Transverse colon (tissue), 4 donors: Measurements from ENCODE around the gene GALNT9. TPM values are rescaled to one million over a fixed set of nuclear protein-coding genes. Genes with fewer than 3 reads are reported as not detected.

Experiments used
- DNase-seq: peaks from one replicate; pipeline ENCODE4 v3.0.0-alpha.2; 2019
- H3K27ac ChIP-seq, 4 donors: fragments of 200-600 bp; sonication (generic); 2 replicates each; pipeline ENCODE4 v1.5.1; 2016 to 2018; ENCODE audit warnings: inconsistent platforms in 4 of 4
- H3K27me3 ChIP-seq: fragments of 200-600 bp; sonication (generic); 2 replicates; pipeline ENCODE4 v1.5.1; 2017; ENCODE audit warnings: inconsistent platforms
- H3K36me3 ChIP-seq, 4 donors: fragments of 200-600 bp; sonication (generic); 2 replicates each; pipeline ENCODE4 v1.5.1; 2017 to 2019; ENCODE audit warnings: inconsistent platforms in 4 of 4
- H3K4me1 ChIP-seq, 4 donors: fragments of 200-600 bp; sonication (generic); 2 replicates each; pipeline ENCODE4 v1.5.1; 2017 to 2020; ENCODE audit warnings: inconsistent platforms in 4 of 4
- H3K4me3 ChIP-seq, 4 donors: fragments of 200-600 bp; sonication (generic); 1 replicate in 1 of 4; 2 replicates in 3 of 4; pipeline versions ENCODE4 v1.5.1 to v1.6.1; 2017 to 2019; ENCODE audit warnings: inconsistent platforms in 4 of 4
- H3K9me3 ChIP-seq, 2 donors: fragments of 200-600 bp; sonication (generic); 2 replicates each; pipeline ENCODE4 v1.5.1; 2017 to 2019; ENCODE audit warnings: inconsistent platforms in 2 of 2
- EP300 ChIP-seq: sonication (generic); formaldehyde crosslinking; IDR thresholded peaks from one replicate; pipeline ENCODE4 v1.6.1; 2017; ENCODE audit warnings: antibody characterized with exemption, low read depth
- POLR2A ChIP-seq: fragments of 450-650 bp; IDR thresholded peaks from one replicate; pipeline ENCODE4 v1.6.1; 2016; ENCODE audit warnings: antibody characterized with exemption, mild to moderate bottlenecking, moderate library complexity
- POLR2AphosphoS5 ChIP-seq, 3 donors: sonication (generic); formaldehyde crosslinking; IDR thresholded peaks; one replicate each; pipeline ENCODE4 v1.6.1; 2016; ENCODE audit warnings: antibody characterized with exemption in 3 of 3
- WGBS, 2 donors: methylation state at CpG; one replicate each; pipeline ENCODE4 v1.1.5; 2018; ENCODE audit warnings: low coverage in 1 of 2; 5-methylcytosine and 5-hydroxymethylcytosine counted together
- in situ Hi-C, 4 donors: fragments of 200-750 bp; cut with MboI; loops; one replicate each; pipeline versions ENCODE4 v1.15.0 to v1.15.1; 2017; ENCODE audit warnings: low sequenced_read_pairs in 3 of 4, low pct_ligation_motif_present in 1 of 4, low pct_unique_long_range_greater_than_20kb in 1 of 4
- intact Hi-C: fragments of 100-400 bp; cut with DNase I; formaldehyde crosslinking; loops from one replicate; pipeline ENCODE4 v1.15.1; 2023; ENCODE audit warnings: low total_unique reads
- total RNA-seq, 4 donors: library from RNA; depleted of rRNA; stranded (reverse); fragments of >200 nt; gene quantifications; one replicate each; pipeline ENCODE4 v1.1.0, GENCODE V29; 2016
- TF ChIP-seq, protein P1 (sequence below), 5 experiments: fragments of 200-600 bp in 3 of 5; fragments of 450-650 bp in 2 of 5; sonication (generic) in 3 of 5; IDR thresholded peaks; 1 replicate in 2 of 5; 2 replicates in 3 of 5; pipeline ENCODE4 v1.5.1; 2016 to 2017; ENCODE audit warnings: antibody characterized with exemption in 5 of 5, inconsistent platforms in 3 of 5, mild to moderate bottlenecking in 2 of 5, moderate library complexity in 1 of 5

Gene GALNT9
- total RNA-seq, 4 donors from 2014 or later, result 0.82 to 4.5 TPM; not detected in 2

DNA sequence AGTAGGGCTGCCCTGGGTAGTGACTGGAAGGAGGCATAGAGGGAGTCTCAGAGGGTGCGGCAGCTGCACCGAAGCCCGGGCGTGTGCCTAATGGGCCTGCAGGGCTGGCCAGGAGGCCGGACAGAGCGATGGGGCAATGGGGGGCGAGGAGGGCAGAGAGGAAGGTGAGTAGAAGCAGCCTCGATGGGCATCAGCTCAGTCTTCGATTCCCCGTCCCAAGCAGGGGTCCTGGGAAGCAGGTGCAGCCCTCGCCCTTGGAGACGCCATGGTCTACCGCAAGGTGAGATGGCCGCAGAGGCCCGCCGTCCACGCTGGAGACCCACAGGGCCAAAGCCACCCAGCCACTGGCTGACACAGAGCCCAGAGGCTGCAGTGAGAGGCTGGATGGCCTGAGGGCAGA, 70.8 kb downstream of the GALNT9 start:
- H3K27me3 ChIP-seq, result no peaks in the 10 kb centered on the region

GRCh38 chr12:132257955-132258490, 71.4 kb downstream of the GALNT9 start:
- H3K9me3 ChIP-seq, result no peaks in the 10 kb centered on the region
- H3K27me3 ChIP-seq, result no peaks in the 10 kb centered on the region
- no peak for DNase-seq
- 85 to 100% methylated on average over 3 to 17 of the region's 17 CpGs for WGBS, 2 donors
- H3K36me3 ChIP-seq, result no peaks in the 10 kb centered on the region
- H3K4me3 ChIP-seq, result no peak overlapping the region
- intact Hi-C loops (no loop called here), in situ Hi-C loops (no loop called here)
- TF ChIP-seq POLR2A (no peak), POLR2AphosphoS5 (IDR thresholded peaks at IDR 0.05) (no peak), EP300 (no peak)
- TF ChIP-seq, protein P1, sequence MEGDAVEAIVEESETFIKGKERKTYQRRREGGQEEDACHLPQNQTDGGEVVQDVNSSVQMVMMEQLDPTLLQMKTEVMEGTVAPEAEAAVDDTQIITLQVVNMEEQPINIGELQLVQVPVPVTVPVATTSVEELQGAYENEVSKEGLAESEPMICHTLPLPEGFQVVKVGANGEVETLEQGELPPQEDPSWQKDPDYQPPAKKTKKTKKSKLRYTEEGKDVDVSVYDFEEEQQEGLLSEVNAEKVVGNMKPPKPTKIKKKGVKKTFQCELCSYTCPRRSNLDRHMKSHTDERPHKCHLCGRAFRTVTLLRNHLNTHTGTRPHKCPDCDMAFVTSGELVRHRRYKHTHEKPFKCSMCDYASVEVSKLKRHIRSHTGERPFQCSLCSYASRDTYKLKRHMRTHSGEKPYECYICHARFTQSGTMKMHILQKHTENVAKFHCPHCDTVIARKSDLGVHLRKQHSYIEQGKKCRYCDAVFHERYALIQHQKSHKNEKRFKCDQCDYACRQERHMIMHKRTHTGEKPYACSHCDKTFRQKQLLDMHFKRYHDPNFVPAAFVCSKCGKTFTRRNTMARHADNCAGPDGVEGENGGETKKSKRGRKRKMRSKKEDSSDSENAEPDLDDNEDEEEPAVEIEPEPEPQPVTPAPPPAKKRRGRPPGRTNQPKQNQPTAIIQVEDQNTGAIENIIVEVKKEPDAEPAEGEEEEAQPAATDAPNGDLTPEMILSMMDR (IDR thresholded peaks at IDR 0.05), result no peak
- H3K27ac ChIP-seq, result no peak overlapping the region
- H3K4me1 ChIP-seq, result no peaks in the 10 kb centered on the region

More for the DNA sequence above, 70.8 kb downstream of the GALNT9 start:
- TF ChIP-seq EP300 (no peak), POLR2AphosphoS5 (IDR thresholded peaks at IDR 0.05) (no peak), POLR2A (no peak)
- TF ChIP-seq, protein P1 (IDR thresholded peaks at IDR 0.05), result no peak
- Histone ChIP-seq H3K9me3 (no peaks in the 10 kb centered on the region), H3K4me3 (no peak overlapping the region), H3K4me1 (no peaks in the 10 kb centered on the region), H3K27ac (no peak overlapping the region), H3K36me3 (no peaks in the 10 kb centered on the region)
- no peak for DNase-seq
- intact Hi-C loops, result no loop called here
- WGBS, 2 donors, result 87% methylated on average over 17 of the region's 17 CpGs; no CpG with 5 or more reads in 1 of the 2 donors
- in situ Hi-C loops, result no loop called here

DNA sequence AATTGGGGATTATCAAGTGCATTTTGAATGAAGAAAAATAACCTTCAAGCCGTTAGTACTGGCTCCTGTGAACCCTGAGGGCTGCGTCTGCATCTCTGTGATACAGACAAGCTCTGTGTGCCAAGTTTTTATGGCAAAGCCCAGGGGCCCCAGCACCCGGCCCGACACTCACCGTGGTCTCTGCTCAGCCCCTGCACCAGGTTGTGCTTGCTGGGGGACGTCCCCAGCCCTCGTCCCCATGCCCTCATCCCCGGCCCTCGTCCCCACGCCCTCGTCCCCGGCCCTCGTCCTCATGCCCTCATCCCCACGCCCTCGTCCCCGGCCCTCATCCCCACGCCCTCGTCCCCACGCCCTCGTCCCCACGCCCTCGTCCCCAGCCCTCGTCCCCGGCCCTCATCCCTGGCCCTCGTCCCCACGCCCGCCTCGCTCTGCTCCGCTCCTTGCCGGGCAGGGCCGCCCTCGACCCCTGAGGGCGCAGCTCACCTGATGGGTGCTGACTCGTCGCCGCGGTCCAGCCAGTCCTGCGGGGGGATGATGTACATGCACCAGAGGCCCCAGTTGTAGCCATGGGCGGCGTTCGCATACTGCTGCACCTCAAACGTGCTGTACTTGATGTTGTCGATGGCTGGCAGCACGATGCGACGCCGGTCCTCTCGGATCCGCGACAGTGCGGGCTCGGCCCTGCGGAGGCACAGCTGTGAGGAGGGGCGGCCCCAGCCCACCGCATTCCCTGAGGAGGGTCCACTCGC, 72.0 kb downstream of the GALNT9 start:
- intact Hi-C loops (no loop called here), in situ Hi-C loops (no loop called here)
- H3K27me3 ChIP-seq, result no peaks in the 10 kb centered on the region
- H3K36me3 ChIP-seq, result no peaks in the 10 kb centered on the region
- no peak overlapping the region for H3K4me3 ChIP-seq
- 80% methylated on average over 56 of the region's 56 CpGs; no CpG with 5 or more reads in 1 of the 2 donors for WGBS, 2 donors
- DNase-seq, result no peak
- H3K9me3 ChIP-seq, result no peaks in the 10 kb centered on the region
- no peaks in the 10 kb centered on the region for H3K4me1 ChIP-seq
- TF ChIP-seq POLR2A (no peak), EP300 (no peak), POLR2AphosphoS5 (IDR thresholded peaks at IDR 0.05) (no peak)
- TF ChIP-seq, protein P1 (IDR thresholded peaks at IDR 0.05), result no peak
- H3K27ac ChIP-seq, result no peak overlapping the region

- in situ Hi-C loops, result no loop called here
- H3K27me3 ChIP-seq, result no peaks in the 10 kb centered on the region
- DNase-seq, result no peak
- no peak overlapping the region for H3K27ac ChIP-seq
- no peaks in the 10 kb centered on the region for H3K4me1 ChIP-seq
- H3K36me3 ChIP-seq, result no peaks in the 10 kb centered on the region
- no peaks in the 10 kb centered on the region for H3K9me3 ChIP-seq
- intact Hi-C loops, result no loop called here
- TF ChIP-seq POLR2A (no peak), POLR2AphosphoS5 (IDR thresholded peaks at IDR 0.05) (no peak), EP300 (no peak)
- TF ChIP-seq, protein P1 (IDR thresholded peaks at IDR 0.05), result no peak
- 70% methylated on average over 9 of the region's 9 CpGs; no CpG with 5 or more reads in 1 of the 2 donors for whole genome bisulfite sequencing, 2 donors
- no peak overlapping the region for H3K4me3 ChIP-seq
Observed at GRCh38 chr12:132256646-132257045, 72.7 kb downstream of the GALNT9 start.
